ENCODE measurements around the gene TYK2.

Gene TYK2

GRCh38 chr19:10317045-10317856 is 63.1 kb downstream of the TYK2 start:
- DNase-seq (ENCODE audit: low read depth), result no peak
- no peak for TF ChIP-seq CTCF (IDR thresholded peaks at IDR 0.05; ENCODE audit: insufficient read depth, low read depth, low read length, missing control alignments)
- H3K4me3 ChIP-seq (ENCODE audit: low read length), result no peak overlapping the region

GRCh38 chr19:10316229-10317044 is 63.9 kb downstream of the TYK2 start:
- DNase-seq (ENCODE audit: low read depth), result no peak
- no peak overlapping the region for H3K4me3 ChIP-seq (ENCODE audit: low read length)
- no peak for TF ChIP-seq CTCF (IDR thresholded peaks at IDR 0.05; ENCODE audit: insufficient read depth, low read depth, low read length, missing control alignments)

GRCh38 chr19:10315335-10316214 is 64.8 kb downstream of the TYK2 start, which contains the start of gene FDX2:
TSS of gene FDX2 (minus strand) at chr19:10316015. CDS start at chr19:10315996, 19 bp downstream.
- DNase-seq (ENCODE audit: low read depth), result peak; percentile 83

GRCh38 chr19:10309423-10309822 is 70.9 kb downstream of the TYK2 start, which contains the start of gene ZGLP1:
TSS of gene ZGLP1 (minus strand) at chr19:10309815.
- TF ChIP-seq CTCF (IDR thresholded peaks at IDR 0.05; ENCODE audit: insufficient read depth, low read depth, low read length, missing control alignments), result no peak
- no peak for DNase-seq (ENCODE audit: low read depth)
- no peak within 1 kb of the TSS for H3K4me3 ChIP-seq (ENCODE audit: low read length)

More at GRCh38 chr19:10315335-10316214, 64.8 kb downstream of the TYK2 start, which contains the start of gene FDX2:
- TF ChIP-seq CTCF (IDR thresholded peaks at IDR 0.05; ENCODE audit: insufficient read depth, low read depth, low read length, missing control alignments), result no peak
- H3K4me3 ChIP-seq (ENCODE audit: low read length), result peak within 1 kb of the TSS; percentile 74

GRCh38 chr19:10306327-10306726 is 74.0 kb downstream of the TYK2 start:
- H3K4me3 ChIP-seq (ENCODE audit: low read length), result no peak overlapping the region
- TF ChIP-seq CTCF (IDR thresholded peaks at IDR 0.05; ENCODE audit: insufficient read depth, low read depth, low read length, missing control alignments), result no peak
- no peak for DNase-seq (ENCODE audit: low read depth)

- DNase-seq (ENCODE audit: low read depth), result peak; percentile 52
- H3K4me3 ChIP-seq (ENCODE audit: low read length), result no peak overlapping the region
- TF ChIP-seq CTCF (IDR thresholded peaks at IDR 0.05; ENCODE audit: insufficient read depth, low read depth, low read length, missing control alignments), result no peak
These were observed 75.1 kb downstream of the TYK2 start for GRCh38 chr19:10305139-10305806.
